ENCODE measurements around the gene PARP4.
"Not testable (repeated sequence)": the region's sequence is repeated elsewhere in the genome, so short reads cannot be mapped to it uniquely, and the experiment has no call there.

The PARP4 gene

DNA sequence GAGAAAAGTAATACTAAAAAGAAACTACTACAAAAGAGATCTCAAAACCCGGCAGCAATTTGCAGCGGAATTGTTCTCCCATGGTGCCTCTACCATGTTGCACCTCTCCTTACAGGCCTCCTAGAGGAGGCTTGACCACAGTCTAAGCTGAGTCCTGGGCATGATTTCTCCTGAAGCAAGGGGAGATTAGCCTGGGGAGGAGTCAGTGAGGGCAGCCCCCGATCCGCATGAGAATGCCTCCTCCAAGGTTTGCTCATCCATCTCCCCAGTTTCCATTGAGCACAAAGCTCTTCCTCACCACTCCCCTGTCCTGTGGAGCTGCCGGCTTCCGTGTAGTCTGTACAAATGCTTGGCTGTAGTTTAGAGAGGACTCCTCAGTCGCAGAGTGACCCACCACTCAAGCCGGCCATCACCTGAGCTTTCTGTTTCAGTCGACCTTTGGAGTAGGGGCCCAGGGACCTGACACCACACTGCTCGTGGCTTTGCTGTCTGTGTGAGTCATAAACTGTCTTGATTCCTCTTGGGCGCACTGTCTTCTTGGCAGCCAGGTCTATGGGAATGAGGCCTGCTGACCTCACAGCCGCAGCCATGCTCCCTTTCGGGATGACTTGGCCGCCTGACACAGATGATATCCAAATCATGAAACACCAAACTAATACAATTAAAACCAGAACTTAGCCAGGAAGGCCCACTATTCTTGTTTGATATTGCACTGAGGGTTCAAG is 130.9 kb downstream of the PARP4 start:
- no peak for TF ChIP-seq POLR2A (IDR thresholded peaks at IDR 0.05; ENCODE audit: low read depth, low read length)
- FAIRE-seq (no peak), DNase-seq (ENCODE audit: insufficient read length, low spot score) (no peak)

DNA sequence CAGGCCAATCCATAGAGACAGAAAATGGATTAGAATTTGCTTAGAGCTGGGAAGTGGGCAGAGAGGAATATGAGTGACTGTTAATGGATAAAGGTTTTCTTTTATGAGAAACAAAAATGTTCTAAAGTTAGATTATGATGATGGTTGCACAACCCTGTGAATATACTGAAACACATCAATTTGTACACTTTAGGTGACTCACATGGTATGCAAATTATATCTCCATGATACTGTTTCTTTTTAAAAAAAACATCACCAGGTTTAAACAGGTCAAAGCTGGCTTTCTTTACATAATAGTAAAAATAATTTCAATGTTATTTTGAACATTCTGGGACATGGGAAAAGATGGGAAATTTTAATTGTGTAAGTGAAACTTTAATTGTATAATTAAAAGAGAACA is 131.7 kb downstream of the PARP4 start:
- FAIRE-seq; DNase-seq (ENCODE audit: insufficient read length, low spot score): not testable (repeated sequence)

DNA sequence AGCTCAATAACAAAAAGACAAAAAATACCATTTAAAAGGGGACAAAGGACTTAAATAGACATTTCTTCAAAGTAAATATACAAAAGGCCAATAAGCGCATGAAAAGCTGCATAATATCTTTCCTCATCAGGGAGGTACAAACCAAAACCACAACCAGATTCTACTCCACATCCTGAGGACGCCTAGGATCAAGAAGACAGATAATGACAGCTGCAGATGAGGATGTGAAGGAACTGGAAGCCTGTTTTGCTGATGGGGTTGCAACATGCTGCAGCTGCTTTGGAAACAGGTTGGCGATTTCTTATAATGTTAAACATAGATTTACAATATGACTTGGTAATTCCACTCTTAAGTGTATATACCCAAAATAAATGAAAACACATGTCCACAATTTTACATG is 132.4 kb downstream of the PARP4 start:
- not testable (repeated sequence) for DNase-seq (ENCODE audit: insufficient read length, low spot score); FAIRE-seq

DNA sequence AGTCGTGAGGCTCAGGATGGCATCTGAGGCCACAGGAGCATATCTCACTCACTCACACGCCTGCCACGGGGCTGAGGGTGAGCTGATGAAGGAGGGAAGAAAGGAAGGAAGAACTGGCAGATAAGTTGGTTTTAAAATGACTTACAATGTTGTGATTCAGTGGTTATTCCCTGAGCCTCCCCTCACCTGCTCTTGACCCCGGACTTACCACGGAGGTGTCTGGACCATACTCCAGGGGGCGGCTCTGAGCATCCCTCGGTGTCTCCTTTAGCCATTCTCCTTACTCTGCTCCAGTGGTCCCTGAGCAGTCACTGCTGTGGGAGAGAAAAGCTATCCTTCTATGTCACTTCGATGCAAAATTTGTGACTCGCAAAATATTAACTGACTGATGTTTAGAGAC is 141.3 kb downstream of the PARP4 start:
- not testable (repeated sequence) for FAIRE-seq; DNase-seq (ENCODE audit: insufficient read length, low spot score)
